Hematopoietic multipotent progenitor cell treated with erythropoietin and hydrocortisone succinate and interleukin-3 and kit ligand, for 6 days (in vitro differentiated cells): Measurements from ENCODE around the gene MYL9.
"Not testable (repeated sequence)": the region's sequence is repeated elsewhere in the genome, so short reads cannot be mapped to it uniquely, and the experiment has no call there.

Experiments used
- DNase-seq: peaks from one replicate; pipeline ENCODE4 v3.0.0-alpha.2; 2015

MYL9 gene

DNA sequence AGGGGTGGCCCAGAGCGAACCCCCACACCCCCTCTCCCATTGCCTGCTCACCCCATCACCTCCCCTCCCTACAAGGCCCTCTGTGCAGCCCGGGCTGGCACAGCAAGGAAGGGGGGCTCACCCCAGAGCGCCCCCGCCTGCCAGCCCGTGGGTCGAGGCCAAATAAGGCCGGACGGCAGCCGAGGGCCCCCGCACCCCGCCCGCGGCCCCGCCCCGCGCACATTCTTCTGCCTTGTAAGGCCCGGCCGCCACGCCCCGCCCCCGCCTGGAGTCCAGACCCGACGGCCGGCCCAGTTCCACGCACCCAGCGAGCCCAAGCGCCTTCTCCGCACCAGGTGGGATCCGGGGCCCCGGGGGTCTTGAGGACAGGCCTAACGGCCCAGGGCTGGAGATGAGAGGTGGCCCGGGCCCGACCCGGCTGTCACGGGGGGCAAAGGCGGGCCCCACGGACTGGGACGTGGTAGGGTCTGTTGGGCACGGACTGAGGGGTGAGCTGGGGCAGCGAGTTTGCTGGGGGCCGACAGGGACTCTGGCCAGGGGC, at the start of gene MYL9:
MYL9 (plus strand) TSS at position 293 of the 541 bp plus-strand sequence. CDS start 3,366 bp downstream, outside the sequence.
- DNase-seq, result peak; percentile 35

DNA sequence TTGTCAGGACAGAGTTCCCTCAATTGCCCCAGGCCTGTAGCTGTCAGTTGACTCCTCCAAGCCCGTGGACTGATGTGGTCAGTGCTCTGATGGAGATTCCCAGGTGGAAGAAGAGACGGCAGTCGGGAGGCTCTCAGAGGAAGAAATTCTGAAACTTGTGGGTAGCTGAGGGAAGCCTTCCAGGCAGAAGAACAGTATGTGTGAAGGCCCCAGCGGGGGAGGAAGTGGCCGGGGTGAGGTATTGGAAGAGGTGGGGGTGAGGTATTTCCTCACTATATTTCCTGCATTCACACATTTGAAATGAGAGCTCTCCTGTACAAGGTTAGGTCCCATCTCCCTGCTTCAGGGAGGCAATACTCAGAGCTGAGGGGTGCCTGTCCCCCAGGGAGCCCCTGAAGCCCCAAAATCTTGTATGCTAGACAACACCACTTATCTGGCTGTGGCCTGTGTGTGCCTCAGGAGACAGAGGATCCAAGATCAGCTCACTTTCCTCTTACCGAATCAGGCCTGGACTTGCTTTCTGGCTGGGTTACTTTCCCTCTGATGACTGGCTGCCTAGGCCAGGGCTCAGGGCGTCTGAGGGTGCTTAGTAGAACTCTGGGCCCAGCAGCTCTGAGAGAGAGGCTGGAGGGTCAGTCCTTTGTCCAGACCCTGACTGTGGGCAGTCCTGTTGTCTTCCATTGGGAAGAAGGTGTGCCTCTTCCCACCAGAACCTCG, 49.3 kb upstream of the MYL9 start:
- peak; percentile 49 for DNase-seq

DNA sequence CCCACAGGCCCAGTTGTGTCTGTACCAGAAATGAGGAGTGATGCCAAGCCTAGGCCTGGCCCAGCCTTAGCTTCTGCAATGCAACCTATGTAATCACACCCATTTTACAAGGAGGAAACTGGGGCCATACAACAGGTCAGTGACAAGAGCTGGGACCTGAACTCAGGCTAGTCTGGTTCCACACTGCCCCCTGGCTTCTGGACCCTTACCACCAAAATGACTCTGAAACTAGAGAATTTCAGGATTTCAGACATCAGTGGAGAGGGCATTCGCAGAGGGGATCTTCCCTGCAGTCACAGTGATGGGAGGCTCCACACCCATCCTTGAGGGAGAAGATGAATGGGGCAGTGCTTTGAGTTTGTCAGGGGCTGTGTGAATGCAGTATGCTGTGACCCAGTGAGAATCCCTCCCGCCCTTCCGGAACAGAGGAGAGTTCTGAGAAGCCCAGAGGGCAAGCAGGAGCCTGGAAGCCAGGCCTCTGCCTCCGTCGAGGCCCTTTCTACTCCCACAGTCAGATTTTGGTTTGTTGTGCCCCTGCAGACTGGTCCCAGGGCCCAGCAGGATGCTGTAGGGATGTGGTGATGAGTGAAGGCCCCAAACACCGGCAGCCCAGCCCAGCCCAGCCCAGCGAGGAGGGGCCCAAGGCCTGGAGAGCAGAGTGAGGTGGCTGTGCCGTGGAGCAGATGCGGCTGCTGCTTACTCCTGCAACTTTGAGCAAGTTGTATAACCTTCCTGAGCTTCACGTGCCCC, 48.1 kb upstream of the MYL9 start:
- peak; percentile 21 for DNase-seq

DNA sequence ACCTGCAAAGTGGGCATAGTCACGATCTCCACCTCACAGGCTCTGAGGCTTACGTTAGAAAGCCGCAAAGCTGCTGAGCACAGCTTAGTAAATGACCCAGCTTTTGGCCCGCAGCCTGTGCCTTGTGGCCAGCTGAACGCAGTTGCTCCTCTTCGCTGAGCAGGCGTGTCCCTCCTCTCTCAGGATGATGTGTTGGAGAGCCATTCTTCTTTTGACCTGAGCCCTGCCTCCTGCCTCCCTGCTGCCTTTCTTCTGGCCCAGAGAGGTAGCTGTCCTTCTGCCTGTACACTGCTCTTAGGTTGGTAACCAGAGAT, 47.6 kb upstream of the MYL9 start:
- no peak for DNase-seq

DNA sequence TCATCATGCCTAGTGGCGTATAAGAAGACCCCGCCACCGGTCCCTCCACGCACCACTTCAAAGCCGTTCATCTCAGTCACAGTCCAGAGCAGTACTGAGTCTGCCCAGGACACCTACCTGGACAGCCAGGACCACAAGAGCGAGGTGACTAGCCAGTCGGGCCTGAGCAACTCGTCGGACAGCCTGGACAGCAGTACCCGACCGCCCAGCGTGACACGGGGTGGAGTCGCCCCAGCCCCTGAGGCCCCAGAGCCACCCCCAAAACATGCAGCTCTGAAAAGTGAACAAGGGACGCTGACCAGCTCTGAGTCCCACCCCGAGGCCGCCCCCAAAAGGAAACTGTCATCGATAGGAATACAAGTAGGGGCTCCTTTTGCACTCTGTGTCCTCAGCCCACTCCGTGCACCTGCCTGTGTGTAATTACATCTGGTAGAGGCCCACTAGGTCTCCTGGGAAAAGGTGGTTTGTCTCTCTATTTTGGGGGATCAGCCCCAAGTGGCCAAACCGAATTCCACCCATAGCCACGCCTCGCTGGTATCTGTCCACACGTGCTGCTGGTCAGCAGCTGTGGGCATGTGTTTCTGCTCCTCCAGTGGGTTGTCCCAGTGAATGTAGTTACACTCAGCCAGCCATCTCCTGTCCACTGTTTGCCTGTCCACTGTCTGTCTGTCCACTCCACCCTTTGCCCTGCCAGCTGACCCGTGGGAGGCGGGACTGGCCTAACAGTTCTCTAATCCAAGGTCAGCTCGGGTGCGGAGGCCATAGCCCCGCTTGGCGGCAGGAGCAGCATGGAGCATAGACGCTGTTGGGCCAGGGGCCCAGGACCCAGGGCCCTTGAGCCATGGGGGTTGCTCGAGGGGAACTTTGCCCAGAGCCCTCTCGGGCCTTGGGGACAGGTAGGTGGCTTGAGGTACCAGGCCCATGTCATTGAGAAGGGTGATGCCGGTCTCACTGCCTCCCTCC, 44.3 kb upstream of the MYL9 start:
- no peak for DNase-seq

DNA sequence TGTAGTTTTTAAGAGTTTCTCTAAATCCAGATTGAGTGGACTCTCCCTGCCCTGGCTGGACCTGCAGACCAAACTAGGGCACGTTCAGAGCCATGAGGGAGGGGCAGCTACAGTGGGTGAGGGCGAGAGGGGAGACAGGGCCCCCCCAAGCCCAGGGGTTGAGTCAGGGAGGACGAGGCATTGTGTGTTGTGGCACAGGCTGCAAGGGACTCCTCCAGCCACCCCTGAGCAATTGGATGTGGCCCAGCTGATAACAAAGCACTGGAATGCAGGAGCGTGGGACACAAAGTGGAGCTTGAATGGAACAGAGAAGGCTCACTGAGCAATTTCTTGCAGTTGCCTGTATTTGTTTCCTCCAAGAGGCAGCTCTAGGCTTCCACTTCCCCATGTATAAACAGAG, 43.5 kb upstream of the MYL9 start:
- no peak for DNase-seq

DNA sequence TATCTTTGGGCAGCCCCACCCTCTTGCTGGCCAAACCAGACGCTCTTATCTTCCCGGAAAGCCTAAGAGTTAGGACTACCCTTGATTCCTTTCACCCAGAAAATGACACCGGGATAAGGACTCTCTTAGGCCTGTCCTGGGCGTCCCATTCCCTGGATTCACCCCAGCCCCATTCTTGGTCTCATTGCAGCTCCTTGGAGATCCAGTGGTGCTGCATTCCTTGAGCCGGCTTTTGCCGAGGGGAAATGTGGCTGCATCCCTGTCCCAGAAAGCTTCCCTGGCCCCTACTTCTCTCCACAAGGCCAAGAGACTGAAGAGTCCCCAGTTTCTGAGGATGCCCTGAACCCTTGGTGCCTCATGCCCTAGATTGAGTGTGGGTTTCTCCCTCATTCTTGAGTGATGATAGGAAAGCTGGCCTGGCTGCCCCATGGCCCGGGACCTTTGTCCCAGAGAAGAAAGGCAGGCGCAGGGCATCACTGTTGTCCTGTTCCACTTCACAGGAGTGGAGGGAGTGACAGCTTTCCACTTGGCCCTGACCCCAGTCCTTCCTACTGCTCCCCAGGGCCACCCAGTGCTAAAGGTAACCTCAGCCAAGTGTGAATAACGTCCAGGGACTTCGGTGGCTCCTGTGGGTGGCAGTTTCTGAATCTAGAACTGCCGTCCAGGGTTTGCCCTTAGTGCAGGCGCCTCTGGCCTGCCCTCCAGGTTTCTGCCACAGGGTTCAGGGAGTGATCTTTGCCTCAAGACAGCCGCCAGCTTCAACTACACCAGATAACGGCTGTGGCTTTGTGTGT, 42.7 kb upstream of the MYL9 start:
- DNase-seq, result no peak

DNA sequence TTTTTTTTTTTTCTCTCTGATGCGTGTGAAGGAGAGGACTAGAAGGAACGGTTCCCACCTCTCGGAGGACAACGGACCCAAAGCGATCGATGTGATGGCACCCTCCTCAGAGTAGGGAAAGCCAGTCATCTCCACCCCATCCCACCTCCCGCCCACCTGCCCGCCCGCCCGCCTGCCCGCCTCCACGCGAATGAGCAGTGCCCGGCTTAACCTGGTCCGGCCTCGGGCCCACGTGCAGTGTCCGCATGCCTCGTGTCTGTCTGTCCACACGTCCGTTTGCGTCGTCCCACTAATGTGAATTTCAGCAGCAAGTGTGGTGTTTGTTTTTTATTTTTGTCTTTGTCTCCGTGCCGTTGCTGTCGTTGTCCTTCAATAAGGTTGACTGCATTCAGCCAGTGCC, 42.1 kb upstream of the MYL9 start:
- DNase-seq, result no peak

DNA sequence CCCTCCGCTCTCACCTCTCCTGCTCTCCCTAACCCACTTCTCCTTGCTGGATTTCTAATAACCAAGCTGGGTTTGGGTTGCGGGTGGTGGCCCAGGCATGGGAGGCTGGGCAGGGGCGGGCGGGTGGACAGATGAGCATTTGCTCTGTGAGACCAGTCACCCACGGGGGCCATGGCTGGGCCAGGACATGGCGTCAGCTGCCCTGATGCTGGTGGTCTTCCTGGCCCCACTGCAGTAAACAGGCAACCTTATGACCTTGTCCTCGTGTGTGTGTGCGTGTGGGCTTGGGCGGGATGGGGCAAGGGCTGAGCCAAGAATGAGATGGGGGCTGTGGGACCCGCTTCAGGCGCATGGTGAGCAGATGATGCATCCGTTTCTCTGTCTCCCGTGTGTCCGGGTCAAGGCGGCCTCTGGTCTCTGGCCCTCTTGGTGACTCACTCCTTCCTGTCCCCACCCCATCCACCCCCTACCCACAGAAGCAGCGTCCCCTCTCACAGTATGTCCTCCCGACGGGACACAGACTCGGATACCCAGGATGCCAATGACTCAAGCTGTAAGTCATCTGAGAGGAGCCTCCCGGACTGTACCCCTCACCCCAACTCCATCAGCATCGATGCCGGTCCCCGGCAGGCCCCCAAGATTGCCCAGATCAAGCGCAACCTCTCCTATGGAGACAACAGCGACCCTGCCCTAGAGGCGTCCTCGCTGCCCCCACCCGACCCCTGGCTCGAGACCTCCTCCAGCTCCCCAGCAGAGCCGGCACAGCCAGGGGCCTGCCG, 41.4 kb upstream of the MYL9 start:
- no peak for DNase-seq

DNA sequence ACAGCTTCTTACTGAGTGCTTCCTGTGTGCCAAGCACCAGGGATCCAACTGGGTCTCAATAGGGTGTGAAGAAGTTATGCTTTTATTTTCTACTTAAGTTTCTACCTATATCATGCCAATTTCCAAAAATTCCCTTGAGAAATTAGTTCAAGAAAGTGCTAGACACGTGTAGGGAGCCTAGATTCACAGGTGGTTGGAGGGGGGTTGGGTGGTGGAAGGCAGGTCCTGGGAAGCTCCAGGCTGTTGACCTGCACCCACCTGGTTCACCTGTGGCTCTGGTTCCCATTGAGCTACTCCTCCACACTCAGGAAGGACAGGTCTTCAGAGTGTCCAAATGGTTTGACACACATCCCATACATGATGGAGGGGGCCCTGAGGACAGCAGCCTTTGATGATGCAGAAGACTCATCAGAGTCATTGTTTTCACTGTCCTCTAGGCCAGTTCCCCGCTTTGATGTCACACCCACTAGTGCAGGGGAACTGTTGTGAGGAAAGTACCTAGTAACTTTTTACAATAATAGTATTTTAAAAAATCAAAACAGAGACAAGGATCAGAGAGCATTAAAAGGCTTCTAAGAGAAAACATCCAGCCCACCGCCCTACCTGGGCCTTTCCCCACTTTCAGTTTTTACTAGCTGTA, 39.8 kb upstream of the MYL9 start:
- no peak for DNase-seq

DNA sequence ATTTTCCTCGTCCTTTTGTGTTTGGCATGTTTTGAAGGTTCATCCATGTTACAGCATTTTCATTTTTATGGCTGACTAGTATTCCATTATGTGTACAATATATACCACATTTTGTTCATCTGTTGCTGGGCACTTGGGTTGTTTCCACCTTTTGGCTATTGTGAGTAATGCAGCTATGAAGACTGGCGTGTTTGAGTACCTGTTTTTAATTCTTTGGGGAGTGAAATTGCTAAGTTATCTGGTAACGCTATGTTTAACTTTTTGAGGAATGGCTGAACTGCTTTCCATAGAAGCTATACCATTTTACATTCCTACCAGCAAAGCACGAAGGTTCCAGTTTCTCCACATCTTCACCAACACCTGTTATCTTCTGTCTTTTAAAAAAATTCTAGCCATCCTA, 37.0 kb upstream of the MYL9 start:
- no peak for DNase-seq

DNA sequence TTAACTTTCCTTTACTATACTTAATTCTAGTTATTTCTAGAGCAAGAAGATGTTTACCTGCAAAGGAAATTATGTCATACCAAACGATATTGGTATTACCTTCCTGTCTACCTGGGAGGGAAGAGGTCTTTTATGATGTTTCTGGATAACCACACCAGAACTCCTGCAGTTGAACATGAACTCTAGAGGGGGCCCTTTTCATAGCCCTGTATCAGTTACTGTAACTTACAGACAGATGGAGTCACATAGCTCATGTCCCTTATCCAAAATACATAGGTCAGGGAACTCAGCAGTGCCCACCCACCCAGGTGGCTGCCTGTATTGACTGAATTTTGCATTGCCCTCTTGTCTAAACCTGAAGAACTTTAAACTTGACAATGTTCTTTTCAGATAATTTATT, 35.1 kb upstream of the MYL9 start:
- peak; percentile 65 for DNase-seq

DNA sequence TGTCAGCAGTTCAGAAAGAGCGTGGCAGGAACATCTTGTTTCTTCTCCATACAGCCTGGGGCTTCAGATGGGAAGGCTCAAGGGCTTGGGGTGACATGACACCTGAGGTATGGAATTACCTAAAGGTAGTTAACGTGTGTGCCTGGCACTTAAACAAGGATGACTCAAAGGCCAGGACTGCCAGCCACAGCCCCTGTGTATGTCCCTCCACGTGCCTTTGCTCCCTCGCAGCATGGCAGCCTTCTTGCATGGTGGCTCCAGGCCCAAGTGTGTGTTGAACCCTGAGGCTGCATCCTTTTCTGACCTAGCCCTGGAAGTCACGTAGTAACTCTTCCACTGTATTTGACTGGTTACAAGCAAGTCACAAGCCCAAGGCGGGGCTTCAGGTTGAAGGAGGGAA, 33.6 kb upstream of the MYL9 start:
- no peak for DNase-seq

DNA sequence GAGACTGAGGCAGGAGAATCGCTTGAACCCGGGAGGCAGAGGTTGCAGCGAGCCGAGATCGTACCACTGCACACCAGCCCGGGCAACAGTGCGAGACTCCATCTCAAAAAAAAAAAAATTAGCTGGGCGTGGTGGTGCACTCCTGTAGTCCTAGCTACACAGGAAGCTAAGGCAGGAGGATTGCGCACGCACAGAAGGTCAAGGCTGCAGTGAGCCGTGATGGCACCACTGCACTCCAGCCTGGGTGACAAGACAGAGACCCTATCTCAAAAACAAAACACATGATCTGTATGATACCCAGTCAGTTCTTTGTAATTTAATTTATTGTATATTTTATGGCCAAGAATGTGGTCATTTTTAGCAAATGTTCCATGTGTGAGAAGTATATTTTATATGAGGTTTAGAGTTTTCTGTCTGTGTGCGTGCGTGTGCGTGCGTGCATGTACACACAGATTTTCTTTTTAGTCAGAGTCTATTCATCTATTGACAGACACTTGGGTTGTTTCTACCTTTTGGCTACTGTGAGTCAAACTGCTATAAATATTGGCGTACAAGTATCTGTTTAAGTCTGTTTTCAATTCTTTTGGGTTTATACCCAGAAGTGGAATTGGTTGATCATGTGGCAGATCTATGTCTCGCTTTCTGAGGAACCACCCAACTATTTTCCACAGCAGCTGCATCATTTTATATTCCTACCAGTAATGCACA, 22.2 kb upstream of the MYL9 start:
- DNase-seq, result no peak

DNA sequence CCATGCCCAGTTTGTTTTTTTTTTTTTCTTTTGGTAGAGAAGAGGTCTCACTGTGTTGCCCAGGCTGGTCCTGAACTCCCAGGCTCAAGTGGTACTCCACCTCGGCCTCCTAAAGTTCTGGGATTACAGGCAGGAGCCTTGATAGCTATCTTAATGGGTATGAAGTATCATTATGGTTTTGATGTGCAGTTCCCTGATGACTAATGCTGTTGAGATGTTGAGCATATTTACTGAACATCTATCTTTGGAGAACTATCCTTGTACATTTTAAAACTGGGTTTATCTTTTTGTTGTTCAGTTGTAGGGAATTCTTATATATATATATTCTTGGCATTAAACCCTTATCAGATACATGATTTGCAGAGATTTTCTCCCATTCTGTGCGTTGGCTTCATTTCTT, 21.4 kb upstream of the MYL9 start:
- DNase-seq, result no peak

DNA sequence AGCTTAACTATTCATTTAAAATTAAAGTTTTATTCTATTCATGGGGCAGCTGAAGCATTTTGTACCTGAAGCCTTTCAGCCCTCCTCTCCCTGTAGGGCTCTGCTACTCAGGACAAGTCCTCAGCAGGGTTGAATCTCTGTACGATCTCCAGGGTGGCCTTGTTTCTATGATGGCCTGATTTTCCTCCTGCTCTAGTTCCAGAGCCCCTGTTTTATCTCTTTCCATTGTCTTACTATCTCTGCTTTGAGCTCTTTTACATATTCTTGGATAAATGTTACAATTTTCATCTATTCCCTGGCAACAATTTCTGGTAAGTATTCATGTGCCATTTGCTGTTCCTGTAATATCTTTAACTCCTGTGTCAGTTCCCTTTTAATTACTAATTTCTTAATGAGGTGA, 19.8 kb upstream of the MYL9 start:
- no peak for DNase-seq

DNA sequence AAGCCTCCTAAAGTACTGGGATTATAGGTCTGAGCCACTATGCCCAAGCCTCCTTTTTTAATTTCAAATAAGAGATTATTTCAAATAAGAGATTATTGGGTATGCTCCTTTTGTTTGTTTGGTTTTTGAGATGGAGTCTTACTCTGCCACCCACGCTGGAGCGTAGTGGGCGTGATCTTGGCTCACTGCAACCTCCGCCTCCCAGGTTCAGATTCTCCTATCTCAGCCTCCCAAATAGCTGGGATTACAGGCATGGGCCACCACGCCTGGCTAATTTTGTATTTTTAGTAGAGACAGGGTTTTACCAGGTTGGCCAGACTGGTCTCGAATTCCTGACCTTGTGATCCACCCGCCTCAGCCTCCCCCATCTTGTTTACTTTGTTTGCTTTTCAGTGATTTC, 18.9 kb upstream of the MYL9 start:
- DNase-seq, result not testable (repeated sequence)

DNA sequence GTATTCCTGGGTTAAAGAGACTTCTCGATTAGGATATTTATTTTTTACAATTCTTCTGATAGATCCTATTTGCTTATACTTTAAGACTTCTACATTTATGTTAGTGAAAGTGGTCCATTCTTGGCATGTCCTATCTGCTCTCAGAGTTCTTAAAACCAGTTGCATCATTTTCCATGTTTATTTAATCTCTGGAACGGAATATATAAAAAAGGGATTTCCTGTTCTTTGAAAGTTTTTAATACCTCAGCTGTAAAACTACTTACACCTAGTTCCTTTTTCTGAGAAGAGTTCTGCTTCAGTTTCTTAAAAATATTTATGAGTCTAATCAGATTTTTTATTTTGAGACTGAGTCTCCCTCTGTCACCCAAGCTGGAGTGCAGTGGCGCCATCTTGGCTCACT, 18.0 kb upstream of the MYL9 start:
- no peak for DNase-seq

DNA sequence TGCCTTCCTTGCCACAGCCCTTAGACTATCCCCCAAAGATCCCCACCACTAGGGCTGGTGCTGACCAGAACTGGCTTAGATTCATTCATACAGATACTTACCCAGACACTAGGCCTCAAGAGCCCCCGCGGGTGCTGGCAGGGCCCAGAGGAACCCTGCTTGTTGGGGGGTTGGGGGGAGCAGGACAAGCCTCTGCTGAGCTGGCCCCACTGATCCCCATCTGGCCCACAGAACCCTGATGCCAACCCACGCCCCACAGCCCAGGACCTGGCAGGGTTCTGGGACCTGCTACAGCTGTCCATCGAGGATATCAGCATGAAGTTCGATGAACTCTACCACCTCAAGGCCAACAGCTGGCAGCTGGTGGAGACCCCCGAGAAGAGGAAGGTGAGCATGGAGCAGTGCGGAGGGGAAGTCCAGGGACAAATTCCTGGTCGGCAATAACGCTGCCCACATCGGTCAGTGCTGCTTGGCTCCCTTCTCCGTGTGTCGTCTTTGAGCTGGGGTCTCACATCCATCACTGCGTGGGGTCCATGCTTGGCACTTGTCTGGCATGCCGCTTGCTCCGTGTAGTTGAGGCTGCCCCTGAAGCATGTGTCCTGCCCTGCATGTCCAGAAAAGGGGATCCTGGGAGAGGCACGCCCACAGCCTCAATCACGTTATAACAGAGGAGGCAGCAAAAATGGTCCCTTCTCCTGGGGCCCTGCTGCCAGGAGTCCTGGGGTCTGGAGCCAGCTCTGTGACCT, 15.5 kb upstream of the MYL9 start:
- DNase-seq, result no peak

DNA sequence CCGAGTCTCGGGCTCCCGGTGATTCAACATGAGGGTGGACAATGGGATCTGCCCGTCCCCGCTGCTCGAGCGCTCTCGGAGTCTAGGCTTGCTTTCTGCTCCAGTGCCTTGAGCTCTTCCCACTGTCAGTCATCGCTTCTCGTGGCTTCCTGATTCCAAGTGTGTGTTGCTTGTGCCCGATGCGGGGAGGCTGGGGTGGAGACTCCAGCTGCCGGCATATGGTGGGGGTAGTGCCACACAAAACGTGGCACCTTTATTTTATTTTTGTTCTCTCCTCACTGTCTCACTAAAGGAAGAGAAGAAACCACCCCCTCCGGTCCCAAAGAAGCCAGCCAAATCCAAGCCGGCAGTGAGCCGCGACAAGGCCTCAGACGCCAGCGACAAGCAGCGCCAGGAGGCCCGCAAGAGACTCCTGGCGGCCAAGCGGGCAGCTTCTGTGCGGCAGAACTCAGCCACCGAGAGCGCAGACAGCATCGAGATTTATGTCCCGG, 14.8 kb upstream of the MYL9 start:
- no peak for DNase-seq
